Stomach (tissue), 9 donors: ENCODE data around the gene KANSL3. TPM values are rescaled to one million over a fixed set of nuclear protein-coding genes. Genes with fewer than 3 reads are reported as not detected.
"Not testable (repeated sequence)": the region's sequence is repeated elsewhere in the genome, so short reads cannot be mapped to it uniquely, and the experiment has no call there.

Source experiments
- DNase-seq, 2 donors: peaks; one replicate each; pipeline versions ENCODE4 v3.0.0 to v3.0.0-alpha.2; 2013 to 2019
- H3K27ac ChIP-seq, 5 donors: fragments of 200-600 bp in 4 of 5; sonication (generic) in 4 of 5; one replicate each; pipeline ENCODE4 v1.5.1; 2013 to 2019; ENCODE audit warnings: mild to moderate bottlenecking in 1 of 5, moderate library complexity in 1 of 5
- H3K27me3 ChIP-seq, 3 donors: fragments of 200-600 bp; sonication (generic); one replicate each; pipeline ENCODE4 v1.5.1; 2017 to 2019; ENCODE audit warnings: mixed run types in 1 of 3
- H3K36me3 ChIP-seq, 4 donors: fragments of 200-600 bp; sonication (generic); 1 replicate in 3 of 4; 2 replicates in 1 of 4; pipeline ENCODE4 v1.5.1; 2016 to 2019
- H3K4me1 ChIP-seq, 4 donors: fragments of 200-600 bp; sonication (generic); one replicate each; pipeline ENCODE4 v1.5.1; 2016 to 2019
- H3K4me3 ChIP-seq, 4 donors: fragments of 200-600 bp; sonication (generic) in 3 of 4; one replicate each; pipeline ENCODE4 v1.5.1; 2016 to 2019; ENCODE audit warnings: mild to moderate bottlenecking in 1 of 4
- H3K9me3 ChIP-seq, 4 donors: fragments of 200-600 bp; sonication (generic); one replicate each; pipeline ENCODE4 v1.5.1; 2016 to 2019
- CTCF ChIP-seq, 7 experiments: fragments of 450-650 bp in 4 of 7; fragments of 200-600 bp in 3 of 7; sonication (generic) in 3 of 7; IDR thresholded peaks; one replicate each; pipeline ENCODE4 v1.5.1; 2016 to 2019; ENCODE audit warnings: antibody characterized with exemption in 7 of 7, control low read depth in 2 of 7, mild to moderate bottlenecking in 1 of 7
- EP300 ChIP-seq: sonication (generic); formaldehyde crosslinking; IDR thresholded peaks from one replicate; pipeline ENCODE4 v1.6.1; 2017; ENCODE audit warnings: antibody characterized with exemption
- POLR2A ChIP-seq, 4 donors: fragments of 450-650 bp; IDR thresholded peaks; one replicate each; pipeline ENCODE4 v1.6.1; 2016; ENCODE audit warnings: antibody characterized with exemption in 4 of 4, control low read depth in 2 of 4, mild to moderate bottlenecking in 1 of 4, moderate library complexity in 1 of 4
- POLR2AphosphoS5 ChIP-seq, 3 donors: sonication (generic); formaldehyde crosslinking; IDR thresholded peaks; one replicate each; pipeline ENCODE4 v1.6.1; 2016; ENCODE audit warnings: antibody characterized with exemption in 3 of 3
- WGBS, 5 donors: extraction: QIAGEN DNeasy Blood & Tissue Kit in 3 of 5; methylation state at CpG; one replicate each; pipeline versions ENCODE4 v1.1.5 to v1.1.7; 2013 to 2018; 5-methylcytosine and 5-hydroxymethylcytosine counted together
- intact Hi-C: fragments of 100-400 bp; cut with DNase I; formaldehyde crosslinking; loops from one replicate; pipeline ENCODE4 v1.15.1; 2023; ENCODE audit warnings: low total_unique reads
- polyA plus RNA-seq, 3 donors: library from polyadenylated mRNA; stranded (reverse); fragments of 200-250 nt; gene quantifications; one replicate each; pipeline ENCODE4 v1.2.3, GENCODE V29; 2013
- total RNA-seq, 5 donors: library from RNA; depleted of rRNA; stranded (reverse); fragments of >200 nt; gene quantifications; one replicate each; pipeline versions ENCODE4 v1.1.0 to v1.2.3, GENCODE V29; 2014 to 2016
- donor health status: healthy with polysubstance abuse.
- donor health status: Bipolar disorder and iron deficiency.
- donor health status: healthy.

KANSL3 gene
- total and polyA plus RNA-seq, 8 donors: 13.6 to 139 (median 30.2) TPM

DNA sequence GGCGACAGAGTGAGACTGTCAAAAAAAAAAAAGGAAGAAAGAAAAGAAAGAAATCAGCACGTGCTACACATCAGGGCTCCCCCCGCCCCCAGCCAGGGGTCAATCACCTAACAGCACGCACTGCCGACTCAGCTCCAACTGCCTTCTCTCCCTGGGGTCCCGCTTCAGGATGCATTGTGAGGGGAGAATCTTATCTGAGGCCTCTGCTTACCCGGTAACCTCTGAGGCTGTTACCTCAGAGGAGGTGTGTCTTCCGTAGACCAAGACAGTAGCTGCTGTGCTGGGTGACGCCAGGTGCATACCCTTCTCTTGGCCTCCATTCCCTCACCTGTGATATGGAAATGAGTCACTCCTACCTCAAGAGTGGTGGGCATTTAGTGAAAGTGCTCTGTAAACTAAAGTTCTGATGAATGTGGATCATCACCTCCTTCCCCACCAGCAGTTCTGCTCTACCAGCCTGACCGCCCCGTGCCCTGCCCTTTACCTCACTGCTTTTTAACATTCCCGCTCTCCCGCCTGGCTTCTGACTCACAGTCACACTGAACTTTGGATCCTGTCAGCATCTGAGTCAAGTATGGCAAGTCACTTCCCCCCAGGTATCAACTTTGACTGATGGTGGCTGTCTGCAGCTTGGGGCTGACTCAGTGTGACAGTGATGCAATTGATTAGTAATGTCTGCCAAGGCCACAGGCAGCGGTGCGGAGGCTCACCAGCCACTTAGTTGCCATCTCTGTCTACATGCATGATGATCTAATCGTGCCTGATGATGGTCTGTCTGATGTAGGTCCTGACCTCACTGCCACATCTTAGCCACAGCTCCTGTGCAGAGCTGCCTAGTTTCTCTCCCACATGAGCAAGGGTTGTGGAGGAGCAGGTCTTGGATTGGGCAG, 81.4 kb downstream of the KANSL3 start:
- peak overlapping the region in 1 of 5 donors; percentile 11 for H3K27ac ChIP-seq
- H3K9me3 ChIP-seq: no peaks in the 10 kb centered on the region
- peaks cover 3 to 16% (median 15%) of the 10 kb centered on the region in 4 donors for H3K36me3 ChIP-seq
- DNase-seq: peak; percentile 59 to 86
- TF ChIP-seq POLR2AphosphoS5 (IDR thresholded peaks at IDR 0.05) (peak in 1 of 3 donors; percentile 74), CTCF (IDR thresholded peaks at IDR 0.05) (no peak)
- peaks cover 0 to 20% (median 9%) of the 10 kb centered on the region in 4 donors for H3K4me1 ChIP-seq
- 54 to 64% (median 57%) methylated on average over 15 to 16 of the region's 16 CpGs for WGBS, 5 donors
- intact Hi-C loops: no loop called here
- no peaks in the 10 kb centered on the region for H3K27me3 ChIP-seq
- no peak overlapping the region for H3K4me3 ChIP-seq

GRCh38 chr2:96555146-96555610, 82.9 kb downstream of the KANSL3 start:
- H3K4me1 ChIP-seq: peaks cover 0 to 20% (median 9%) of the 10 kb centered on the region in 4 donors
- H3K4me3 ChIP-seq: no peak overlapping the region
- H3K27ac ChIP-seq: no peak overlapping the region
- H3K36me3 ChIP-seq: peaks cover 18 to 31% (median 30%) of the 10 kb centered on the region in 4 donors
- no peaks in the 10 kb centered on the region for H3K27me3 ChIP-seq
- DNase-seq: no peak
- TF ChIP-seq CTCF (IDR thresholded peaks at IDR 0.05) (no peak), POLR2A (IDR thresholded peaks at IDR 0.05) (no peak), EP300 (no peak), POLR2AphosphoS5 (IDR thresholded peaks at IDR 0.05) (no peak)
- intact Hi-C loops: no loop called here
- H3K9me3 ChIP-seq: no peaks in the 10 kb centered on the region
- WGBS, 5 donors: 82 to 92% (median 89%) methylated on average over 14 of the region's 14 CpGs

DNA sequence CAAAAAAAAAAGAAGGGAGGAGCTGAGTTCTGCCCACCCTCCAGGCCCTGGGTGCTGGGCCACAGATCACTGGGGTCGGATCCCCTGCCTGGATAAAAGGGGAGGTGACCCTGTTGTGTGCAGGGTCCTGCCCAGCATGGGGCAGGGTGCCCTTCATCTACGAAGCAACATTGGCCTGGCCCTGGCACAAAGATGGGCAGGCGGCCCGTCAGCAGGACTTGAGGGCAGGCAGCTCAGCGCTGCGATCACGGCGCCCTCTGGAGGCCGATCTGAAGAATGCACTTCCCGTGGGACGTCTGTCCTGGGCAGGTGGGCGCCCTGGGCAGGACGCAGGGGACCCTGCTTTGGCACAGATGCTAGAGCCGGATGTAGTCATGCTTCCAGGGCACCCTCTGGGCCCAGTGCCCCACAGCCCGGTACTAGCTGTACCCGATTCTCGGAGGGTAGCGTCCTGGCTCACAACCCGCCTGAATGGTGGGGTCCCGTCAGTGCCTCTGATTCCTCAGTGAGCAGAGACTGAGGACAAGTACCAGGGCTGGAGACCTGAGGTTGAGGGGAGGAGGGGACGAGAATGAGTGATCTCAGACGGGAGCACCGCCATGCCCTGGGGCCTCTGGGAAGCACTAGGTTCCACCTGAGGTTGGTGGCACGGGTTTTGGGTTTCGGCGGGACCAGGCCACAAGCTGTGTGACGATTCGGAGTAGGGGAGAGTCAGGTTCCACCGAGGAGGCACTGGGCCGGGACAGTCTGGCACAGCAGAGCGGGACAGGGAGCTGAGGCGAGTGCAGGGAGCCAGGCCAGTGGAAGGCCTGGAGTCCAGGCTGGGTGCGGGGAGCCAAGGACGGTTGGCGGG, 83.6 kb downstream of the KANSL3 start:
- DNase-seq: peak; percentile 76 to 84
- H3K36me3 ChIP-seq: peaks cover 25 to 38% (median 36%) of the 10 kb centered on the region in 4 donors
- intact Hi-C loops: no loop called here
- no peaks in the 10 kb centered on the region for H3K9me3 ChIP-seq
- no peaks in the 10 kb centered on the region for H3K27me3 ChIP-seq
- peak overlapping the region in 1 of 4 donors; percentile 6 for H3K4me3 ChIP-seq
- peaks cover 0 to 20% (median 12%) of the 10 kb centered on the region in 4 donors for H3K4me1 ChIP-seq
- WGBS, 5 donors: 40 to 65% (median 43%) methylated on average over 17 to 35 of the region's 35 CpGs
- peak; percentile 21 to 55 (median 43) for TF ChIP-seq POLR2AphosphoS5 (IDR thresholded peaks at IDR 0.05)
- TF ChIP-seq POLR2A (IDR thresholded peaks at IDR 0.05): no peak
- no peak for TF ChIP-seq EP300
- TF ChIP-seq CTCF (IDR thresholded peaks at IDR 0.05): peak in 6 of 7 experiments; percentile 65 to 97 (median 88)
- H3K27ac ChIP-seq: peak overlapping the region in 1 of 5 donors; percentile 27

DNA sequence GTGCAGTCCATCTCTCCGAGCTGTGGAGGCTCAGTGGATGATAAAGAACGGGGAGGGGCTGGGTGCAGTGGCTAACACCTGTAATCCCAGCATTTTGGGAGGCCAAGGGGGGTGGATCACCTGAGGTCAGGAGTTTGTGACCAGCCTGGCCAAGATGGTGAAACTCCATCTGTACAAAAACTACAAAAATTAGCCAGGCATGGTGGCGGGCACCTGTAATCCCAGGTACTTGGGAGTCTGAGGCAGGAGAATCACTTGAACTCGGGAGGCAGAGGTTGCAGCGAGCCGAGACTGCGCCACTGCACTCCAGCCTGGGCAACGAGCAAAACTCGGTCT, 84.2 kb downstream of the KANSL3 start:
- H3K27ac ChIP-seq, H3K4me3 ChIP-seq, intact Hi-C loops, H3K9me3 ChIP-seq, DNase-seq, H3K27me3 ChIP-seq: not testable (repeated sequence)
- Histone ChIP-seq H3K4me1 (peaks cover 0 to 20% (median 14%) of the 10 kb centered on the region in 4 donors), H3K36me3 (peaks cover 31 to 44% (median 42%) of the 10 kb centered on the region in 4 donors)
- WGBS, 5 donors: 46 to 65% (median 52%) methylated on average over 8 to 9 of the region's 9 CpGs
